GM21529 (cell line): Measurements from ENCODE around the gene PPP1R37.
A peak's percentile ranks its signal among the peaks of the same experiment; 100 is the strongest.

Experiments used
- ATAC-seq: cut with Tn5 transposase; IDR thresholded peaks from one replicate; pipeline ENCODE4 v1.9.1; 2021; ENCODE audit not compliant: unreplicated experiment

Gene PPP1R37

DNA sequence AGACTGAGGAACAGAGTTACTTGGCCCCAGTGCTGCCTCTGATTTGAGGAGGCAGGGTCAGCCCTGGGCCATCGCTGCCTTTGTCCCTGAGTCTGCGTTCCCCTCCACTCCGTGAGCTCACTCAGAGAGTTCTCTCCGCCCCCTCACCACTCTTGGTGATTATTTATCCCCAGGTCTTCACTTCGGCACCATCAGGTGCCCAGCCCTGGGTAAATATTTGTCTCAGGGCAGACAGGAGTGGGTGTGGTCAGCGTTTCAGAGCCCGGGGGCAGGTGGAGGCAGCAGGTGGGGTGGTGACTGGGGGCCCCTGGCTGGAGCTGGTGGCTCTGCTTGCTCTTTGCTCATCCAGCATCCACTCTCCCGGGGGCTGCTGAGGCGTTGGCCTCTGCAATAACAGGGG is 20.6 kb downstream of the PPP1R37 start:
- ATAC-seq: no peak

DNA sequence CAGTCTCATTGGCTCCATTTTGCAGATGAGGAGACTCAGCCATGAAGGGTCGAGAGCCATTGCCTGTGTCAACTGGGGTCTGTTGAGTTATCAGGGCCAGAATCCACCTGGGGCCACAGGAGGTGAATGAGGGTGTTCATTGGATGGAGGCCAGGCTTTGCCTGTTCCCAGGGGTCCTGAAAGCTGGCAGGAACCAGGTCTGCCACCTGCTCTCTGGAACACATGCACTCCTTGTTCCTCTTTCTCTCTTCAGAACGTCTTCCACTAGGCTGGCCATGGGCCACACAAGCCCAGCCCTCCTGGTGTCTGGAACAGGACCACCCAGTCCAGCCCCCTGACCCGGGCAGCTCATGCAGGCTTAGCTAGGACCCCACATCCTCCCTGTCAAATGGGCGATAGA is 21.1 kb downstream of the PPP1R37 start:
- ATAC-seq: no peak

DNA sequence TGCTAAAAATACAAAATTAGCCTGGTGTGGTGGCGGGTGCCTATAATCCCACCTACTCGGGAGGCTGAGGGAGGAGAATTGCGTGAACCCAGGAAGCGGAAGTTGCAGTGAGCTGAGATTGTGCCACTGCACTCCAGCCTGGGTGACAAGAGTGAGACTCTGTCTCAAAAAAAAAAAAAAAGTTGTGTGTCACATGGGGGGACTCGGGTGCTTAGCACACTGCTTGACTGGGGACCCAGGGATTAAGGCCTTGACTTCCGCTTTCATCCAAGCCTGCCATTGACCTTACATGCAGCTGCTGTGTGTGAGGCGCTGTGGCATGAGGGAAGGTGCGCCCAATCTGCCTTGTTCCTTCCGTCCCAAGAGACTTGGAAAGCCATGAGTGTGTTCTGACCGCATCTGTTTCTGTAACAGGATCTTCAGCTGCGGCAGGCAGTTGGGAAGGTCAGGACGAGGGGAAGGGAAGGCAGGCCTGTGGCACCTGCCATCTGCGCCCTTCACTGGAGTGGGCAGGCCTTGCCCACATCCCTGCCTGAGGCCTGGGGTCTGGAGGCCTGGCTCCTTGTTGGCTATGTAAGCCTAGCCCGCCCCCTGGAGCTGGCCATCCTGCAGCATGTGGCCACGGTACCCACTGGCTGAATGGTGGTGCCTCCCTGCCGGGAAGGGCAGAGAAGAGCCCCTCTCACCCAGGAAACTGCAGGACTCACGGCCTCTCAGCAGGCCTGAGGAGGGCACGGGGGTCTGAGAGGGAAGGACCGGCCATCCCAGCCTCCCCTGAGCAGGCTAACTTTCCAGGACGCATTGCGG is 23.0 kb downstream of the PPP1R37 start:
- ATAC-seq: no peak

DNA sequence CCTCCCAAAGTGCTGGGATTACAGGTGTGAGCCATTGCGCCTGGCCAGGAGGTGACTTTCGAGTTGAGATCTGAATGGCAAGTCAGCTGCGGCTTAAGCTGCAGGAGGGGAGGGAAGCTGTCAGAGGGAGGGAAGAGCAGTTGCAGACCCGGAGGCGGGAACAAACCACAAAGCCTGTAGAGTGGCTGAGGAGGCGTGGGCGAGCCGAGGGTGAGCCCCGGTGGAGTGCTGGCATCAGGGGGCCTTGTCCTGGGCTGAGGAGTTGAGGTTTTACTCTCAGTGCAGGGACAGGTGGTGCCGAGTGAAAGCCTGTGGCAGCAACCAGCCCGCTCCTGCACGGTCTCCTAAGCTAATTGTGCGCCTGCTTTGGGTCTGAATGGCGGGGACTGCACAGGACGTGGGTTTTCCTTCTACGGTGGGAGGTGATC is 24.2 kb downstream of the PPP1R37 start:
- peak; percentile 47 for ATAC-seq

- peak; percentile 3 for ATAC-seq
Measured at GRCh38 chr19:45117671-45118070, 24.7 kb downstream of the PPP1R37 start.

DNA sequence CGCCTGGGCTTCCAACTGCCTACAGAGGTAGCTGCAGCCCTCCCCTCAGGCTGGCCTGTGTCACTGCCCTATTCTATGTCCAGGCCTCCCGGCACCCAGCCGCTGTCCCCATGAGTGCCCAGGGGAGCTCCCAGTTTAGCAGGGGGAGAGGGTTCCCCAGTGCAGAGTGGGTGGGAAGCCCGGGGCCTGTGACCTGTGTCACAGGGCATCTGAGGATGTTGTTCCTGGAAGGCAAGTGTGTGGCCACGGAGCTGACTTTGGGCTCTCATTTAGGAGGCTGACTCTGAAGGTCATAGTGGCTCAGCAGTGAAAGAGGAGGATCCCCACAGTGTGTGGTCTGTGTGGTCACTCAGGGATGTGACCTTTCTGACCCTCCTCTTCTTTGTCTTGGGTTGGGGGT is 25.1 kb downstream of the PPP1R37 start:
- ATAC-seq: peak; percentile 14

DNA sequence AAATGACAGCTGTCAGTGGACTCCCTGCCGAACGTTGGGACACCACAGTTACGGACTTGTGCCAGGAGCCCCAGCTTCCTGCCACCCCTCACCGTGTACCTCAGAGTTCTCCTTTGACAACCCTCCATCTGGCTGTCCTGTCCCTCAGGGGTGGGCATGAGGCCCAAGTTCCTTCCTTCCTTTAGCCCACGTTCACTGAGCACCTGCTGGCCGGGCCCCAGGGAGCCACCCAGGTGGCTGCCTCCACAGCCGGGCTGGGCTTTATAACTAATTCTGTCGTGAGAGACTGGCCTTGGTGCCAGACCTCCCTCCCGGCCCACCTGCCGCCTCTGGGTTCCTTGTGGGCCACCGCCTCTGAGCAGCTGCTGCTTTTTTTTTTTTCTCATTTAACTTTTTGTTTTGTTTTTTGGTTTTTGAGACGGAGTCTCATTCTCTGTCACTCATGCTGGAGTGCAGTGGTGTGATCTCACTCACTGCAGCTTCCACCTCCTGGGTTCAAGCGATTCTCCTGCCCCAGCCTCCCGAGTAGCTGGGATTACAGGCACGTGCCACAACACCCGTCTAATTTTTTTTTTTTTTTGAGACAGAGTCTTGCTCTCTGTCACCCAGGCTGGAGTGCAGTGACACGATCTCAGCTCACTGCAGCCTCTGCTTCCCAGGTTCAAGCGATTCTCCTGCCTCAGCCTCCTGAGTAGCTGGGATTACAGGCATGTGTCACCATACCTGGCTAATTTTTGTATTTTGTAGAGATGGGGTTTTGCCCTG is 25.8 kb downstream of the PPP1R37 start:
- peak; percentile 48 for ATAC-seq

DNA sequence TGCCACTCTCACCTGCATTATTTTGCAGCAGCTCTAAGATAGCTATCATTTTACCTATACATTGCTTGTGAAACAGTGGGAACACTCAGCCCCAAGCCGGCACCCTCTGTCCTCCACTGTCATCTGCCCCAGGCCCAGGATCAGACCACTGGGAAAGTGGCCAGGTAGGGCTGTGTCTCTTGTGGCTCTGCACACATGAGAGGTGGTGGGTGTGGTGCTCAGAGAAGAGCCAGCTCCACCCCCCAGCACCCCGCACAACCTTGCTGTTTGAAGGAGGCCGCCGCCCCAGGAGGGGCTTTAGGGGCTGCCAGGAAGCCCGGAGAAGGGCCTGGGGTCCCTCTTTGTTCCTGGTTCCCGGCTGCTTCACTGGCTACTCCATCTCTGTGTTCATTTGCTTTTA is 26.6 kb downstream of the PPP1R37 start:
- ATAC-seq: no peak

DNA sequence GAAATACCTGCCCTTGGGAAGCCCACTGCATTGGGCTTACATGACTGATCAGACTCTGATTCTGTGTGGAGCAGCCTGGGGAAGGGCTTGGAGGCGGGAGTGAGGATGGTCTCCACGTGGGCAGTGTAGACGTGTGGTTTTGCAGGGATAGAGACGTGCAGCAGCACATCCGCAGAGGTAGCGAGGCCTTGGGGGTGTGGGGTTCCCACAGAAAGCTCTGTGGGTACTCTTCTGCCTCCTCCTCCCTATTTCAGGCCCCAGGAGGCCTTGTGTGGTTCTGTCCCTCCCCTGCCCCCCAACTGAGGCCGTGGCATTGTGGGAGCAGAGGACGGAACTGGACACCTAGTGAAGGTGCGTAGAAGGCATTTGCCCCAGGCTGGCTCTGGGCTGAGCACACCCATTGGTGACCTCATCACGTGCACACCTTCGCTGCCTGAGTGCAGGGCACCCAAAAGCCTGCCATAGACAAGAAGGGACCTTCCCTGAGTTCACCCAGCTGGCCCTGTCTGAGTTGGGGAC is 28.9 kb downstream of the PPP1R37 start:
- no peak for ATAC-seq

DNA sequence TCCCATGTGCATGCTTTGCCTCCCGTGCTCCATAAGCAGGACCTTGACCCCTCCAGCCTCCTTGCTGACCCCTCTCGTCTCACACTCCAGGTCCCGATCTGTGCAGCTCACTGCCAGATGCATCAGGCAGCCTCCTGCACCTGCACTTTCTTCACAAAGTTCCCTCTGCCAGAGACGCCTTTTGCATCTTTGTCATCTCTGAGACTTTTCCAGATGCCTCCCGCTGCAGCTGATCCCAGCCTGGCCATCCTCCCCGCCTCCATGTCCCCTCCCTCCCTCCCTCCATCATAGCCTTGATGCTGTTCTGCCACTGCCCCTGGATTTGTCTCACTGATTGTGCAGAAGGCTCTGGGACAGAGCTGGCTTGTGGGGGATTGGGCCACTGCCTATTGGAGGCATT is 29.9 kb downstream of the PPP1R37 start:
- ATAC-seq: no peak

- no peak for ATAC-seq
Measured at GRCh38 chr19:45123440-45123850, 30.5 kb downstream of the PPP1R37 start.

- no peak for ATAC-seq
Measured at GRCh38 chr19:45124021-45124420, 31.0 kb downstream of the PPP1R37 start.

DNA sequence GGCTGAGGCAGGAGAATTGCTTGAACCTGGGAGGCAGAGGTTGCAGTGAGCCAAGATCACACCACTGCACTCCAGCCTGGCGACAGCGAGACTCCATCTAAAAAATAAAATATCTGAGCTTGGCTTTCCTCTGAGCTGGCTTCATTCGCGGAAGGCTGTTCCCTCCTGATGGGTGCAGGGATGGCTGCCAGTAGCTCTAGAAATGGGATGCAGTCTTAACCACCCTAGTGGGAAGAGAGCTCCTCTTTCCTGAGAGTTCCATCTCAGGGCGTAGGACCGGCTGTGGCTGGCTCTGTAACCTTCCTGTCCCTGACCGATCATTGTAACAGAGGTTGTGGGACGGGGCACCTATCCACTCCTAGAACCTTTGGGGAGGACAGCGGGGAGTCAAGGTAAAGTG is 32.4 kb downstream of the PPP1R37 start:
- no peak for ATAC-seq

DNA sequence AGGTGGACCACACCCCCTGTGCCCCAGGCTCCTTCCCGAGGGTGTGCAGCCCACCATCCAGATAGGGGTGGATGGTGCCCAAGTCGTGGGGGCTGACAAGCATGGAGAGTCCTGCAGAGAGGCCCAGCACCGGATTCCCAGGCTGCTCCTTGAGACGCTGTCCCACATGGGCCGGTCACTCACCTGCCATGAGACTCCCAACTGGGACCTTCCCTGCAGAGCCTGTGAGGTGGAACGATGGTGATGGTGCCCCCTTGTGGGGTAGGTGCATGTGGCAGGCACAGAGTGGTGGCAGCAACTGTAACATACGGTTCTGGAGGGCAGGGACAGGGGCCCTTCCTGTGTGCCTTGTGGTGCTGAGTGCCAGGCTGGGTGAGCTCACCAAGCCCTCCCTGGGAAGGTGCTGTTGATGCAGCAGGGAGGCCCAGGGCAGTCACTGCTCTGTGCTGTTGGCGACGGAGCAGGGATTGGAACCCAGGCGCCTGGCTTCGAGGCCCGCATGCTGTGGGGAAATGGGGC is 33.1 kb downstream of the PPP1R37 start:
- no peak for ATAC-seq

GRCh38 chr19:45126654-45127053 is 33.7 kb downstream of the PPP1R37 start:
- ATAC-seq: no peak

- ATAC-seq: no peak
Measured at GRCh38 chr19:45128146-45128545, 35.2 kb downstream of the PPP1R37 start.

DNA sequence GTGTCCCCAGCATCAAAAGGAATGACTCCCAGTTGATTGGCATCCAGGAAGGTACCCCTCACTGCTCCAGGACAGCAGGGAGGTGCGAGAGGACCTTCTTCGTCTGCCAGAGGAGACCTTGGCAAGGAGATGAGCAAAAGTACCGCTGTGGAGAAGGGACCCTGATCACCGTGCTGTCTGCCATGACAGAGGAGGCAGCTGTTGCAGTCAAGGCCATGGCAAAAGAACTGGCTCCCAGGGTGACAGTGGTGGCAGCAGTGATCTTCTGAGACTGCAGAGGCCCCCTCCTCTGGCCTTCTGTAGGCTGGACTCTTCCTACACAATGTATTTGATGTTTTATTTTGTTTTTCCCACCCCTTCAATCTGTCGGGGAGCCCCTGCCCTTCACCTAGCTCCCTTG is 35.8 kb downstream of the PPP1R37 start:
- ATAC-seq: no peak

DNA sequence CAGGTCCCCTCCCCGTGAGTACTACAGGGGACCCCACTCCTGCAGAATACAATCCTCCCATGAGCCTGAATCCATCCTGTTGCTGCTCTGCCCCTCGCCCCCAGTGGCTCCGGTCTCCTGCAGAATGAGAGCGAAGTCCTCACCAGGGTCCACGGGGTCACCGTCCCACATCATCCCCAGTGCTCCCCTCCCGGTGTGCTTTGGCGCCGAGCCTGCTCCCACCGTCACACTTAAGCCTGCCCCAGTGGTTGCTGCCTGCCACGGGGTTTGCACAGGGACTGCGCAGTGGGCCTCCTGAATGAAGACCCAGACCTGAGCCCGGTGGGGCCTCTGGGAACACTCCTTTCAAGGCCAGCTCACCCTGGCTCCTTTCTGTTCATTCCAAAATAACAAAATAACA is 37.3 kb downstream of the PPP1R37 start:
- no peak for ATAC-seq

DNA sequence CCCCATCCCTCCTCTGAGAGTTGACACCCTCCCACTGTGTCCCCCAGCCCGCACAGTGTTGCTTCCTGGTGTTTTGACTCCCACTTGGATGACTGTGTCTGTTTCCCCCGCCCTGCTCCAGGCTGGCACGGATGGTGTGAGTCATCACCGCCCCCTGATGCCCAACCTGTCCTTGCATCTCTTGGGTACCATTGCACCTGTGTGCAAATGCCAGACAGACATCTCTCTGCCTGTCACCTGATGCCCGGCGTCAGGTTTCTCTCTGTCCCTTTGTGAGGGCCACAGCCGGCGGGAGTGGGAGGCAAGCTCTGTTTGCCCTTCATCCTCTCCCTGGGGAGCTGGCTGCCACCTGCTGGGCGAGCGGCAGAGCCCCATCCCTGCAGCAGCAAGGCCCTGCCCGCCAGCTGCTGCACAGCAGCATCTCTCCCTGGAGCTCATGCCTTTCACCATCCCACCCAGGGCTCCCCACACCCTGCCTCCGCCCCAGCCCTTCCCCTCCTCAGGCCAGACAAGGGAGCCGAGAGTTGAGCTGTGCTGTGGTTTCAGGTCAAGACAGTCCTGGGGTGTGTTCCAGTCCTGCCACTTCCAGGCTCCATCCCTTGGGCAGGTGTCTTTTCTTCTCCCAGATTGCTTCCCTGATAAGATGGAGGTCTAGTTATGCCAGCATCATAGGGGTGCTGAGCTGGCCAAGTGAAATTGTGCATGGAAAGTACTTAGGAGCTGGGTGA is 38.1 kb downstream of the PPP1R37 start:
- no peak for ATAC-seq

DNA sequence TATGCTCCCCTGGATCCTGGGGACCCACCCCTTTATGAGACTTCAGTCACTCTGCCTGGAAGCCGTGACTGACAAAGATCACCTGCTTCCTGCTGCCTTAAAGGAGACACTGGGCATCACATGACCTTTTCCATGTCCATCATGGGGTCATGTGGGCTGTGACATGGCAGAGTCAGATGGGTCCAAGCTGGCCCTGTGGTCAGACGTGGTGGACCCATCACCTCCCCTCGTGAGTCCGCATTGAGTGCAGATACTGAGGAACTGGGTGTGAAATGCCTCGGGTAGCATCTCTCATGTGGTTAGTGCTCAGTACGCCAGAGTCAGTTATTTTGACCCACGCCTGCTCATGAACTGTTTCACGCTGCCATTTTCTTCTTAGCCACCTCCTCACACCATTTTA is 40.7 kb downstream of the PPP1R37 start:
- ATAC-seq: no peak

- no peak for ATAC-seq
Measured at GRCh38 chr19:45135176-45135885, 42.4 kb downstream of the PPP1R37 start.
